ENCODE measurements around the gene GNB5.
"Not testable (repeated sequence)": the region's sequence is repeated elsewhere in the genome, so short reads cannot be mapped to it uniquely, and the experiment has no call there.

The GNB5 gene

GRCh38 chr15:52191207-52191606 lies at the start of gene GNB5:
Gene GNB5 (minus strand): TSS chr15:52191392. CDS start chr15:52184676, 6,716 bp downstream.
- no peak for DNase-seq

- no peak for DNase-seq
Observed at GRCh38 chr15:52240166-52240565, 49.0 kb upstream of the GNB5 start.

GRCh38 chr15:52238989-52239525 lies 47.9 kb upstream of the GNB5 start:
- not testable (repeated sequence) for DNase-seq

GRCh38 chr15:52238149-52238548 lies 47.0 kb upstream of the GNB5 start:
- no peak for DNase-seq

GRCh38 chr15:52236013-52236412 lies 44.8 kb upstream of the GNB5 start:
- DNase-seq: no peak

GRCh38 chr15:52234596-52235541 lies 43.7 kb upstream of the GNB5 start:
- no peak for DNase-seq

- no peak for DNase-seq
Observed at GRCh38 chr15:52233405-52233804, 42.2 kb upstream of the GNB5 start.

- no peak for DNase-seq
Observed at GRCh38 chr15:52232327-52232726, 41.1 kb upstream of the GNB5 start.

GRCh38 chr15:52230073-52230472 lies 38.9 kb upstream of the GNB5 start:
- DNase-seq: no peak

GRCh38 chr15:52228921-52229320 lies 37.7 kb upstream of the GNB5 start:
- no peak for DNase-seq

GRCh38 chr15:52227456-52227855 lies 36.3 kb upstream of the GNB5 start:
- peak; percentile 46 for DNase-seq

- DNase-seq: no peak
Observed at GRCh38 chr15:52225230-52225629, 34.0 kb upstream of the GNB5 start.

GRCh38 chr15:52224211-52224610 lies 33.0 kb upstream of the GNB5 start:
- DNase-seq: no peak

GRCh38 chr15:52221730-52222129 lies 30.5 kb upstream of the GNB5 start:
- DNase-seq: no peak

GRCh38 chr15:52220937-52221660 lies 29.9 kb upstream of the GNB5 start:
- DNase-seq: no peak

GRCh38 chr15:52220251-52220650 lies 29.1 kb upstream of the GNB5 start:
- no peak for DNase-seq

GRCh38 chr15:52218816-52219215 lies 27.6 kb upstream of the GNB5 start:
- no peak for DNase-seq

GRCh38 chr15:52218371-52218770 lies 27.2 kb upstream of the GNB5 start:
- no peak for DNase-seq

GRCh38 chr15:52217186-52217585 lies 26.0 kb upstream of the GNB5 start:
- no peak for DNase-seq

- DNase-seq: no peak
Observed at GRCh38 chr15:52214553-52214952, 23.4 kb upstream of the GNB5 start.

GRCh38 chr15:52213206-52213605 lies 22.0 kb upstream of the GNB5 start:
- DNase-seq: no peak

- peak; percentile 54 for DNase-seq
Observed at GRCh38 chr15:52208306-52208946, 17.2 kb upstream of the GNB5 start.

- no peak for DNase-seq
Observed at GRCh38 chr15:52207191-52207590, 16.0 kb upstream of the GNB5 start.
